GM18867 (cell line): ENCODE results near the gene TNFRSF21.
"Not testable (repeated sequence)": the region's sequence is repeated elsewhere in the genome, so short reads cannot be mapped to it uniquely, and the experiment has no call there.

ENCODE experiments used
- ATAC-seq: cut with Tn5 transposase; IDR thresholded peaks from one replicate; pipeline ENCODE4 v1.9.1; 2021; ENCODE audit warnings: mild to moderate bottlenecking, moderate library complexity; ENCODE audit not compliant: unreplicated experiment

The TNFRSF21 gene

GRCh38 chr6:47323887-47324286, 14.2 kb upstream of the TNFRSF21 start:
- ATAC-seq: no peak

GRCh38 chr6:47323321-47323720, 13.6 kb upstream of the TNFRSF21 start:
- no peak for ATAC-seq

- ATAC-seq: no peak
Measured at GRCh38 chr6:47321577-47321976, 11.9 kb upstream of the TNFRSF21 start.

GRCh38 chr6:47319867-47320266, 10.2 kb upstream of the TNFRSF21 start:
- ATAC-seq: no peak

- ATAC-seq: no peak
Measured at GRCh38 chr6:47319382-47319781, 9.7 kb upstream of the TNFRSF21 start.

GRCh38 chr6:47318236-47318989, 8.7 kb upstream of the TNFRSF21 start:
- ATAC-seq: no peak

DNA sequence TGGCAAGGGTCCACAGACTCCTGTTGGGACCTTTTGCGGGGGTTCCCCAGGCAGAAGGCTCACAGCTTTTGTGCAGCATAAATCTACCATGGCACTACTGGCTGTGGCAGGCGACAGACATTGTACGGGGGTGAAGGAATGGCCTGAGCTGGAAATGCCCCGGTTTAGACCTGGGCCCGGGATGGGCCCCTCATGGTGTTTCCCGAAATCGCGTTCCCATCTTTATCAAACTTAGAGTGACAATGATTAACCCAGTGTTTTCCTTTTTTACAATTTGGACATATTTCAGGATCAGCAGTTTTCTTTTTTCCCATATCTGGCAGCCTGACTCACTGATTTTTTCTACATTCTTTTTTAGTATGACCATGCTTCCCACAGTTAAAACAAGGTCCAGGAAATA, 5.5 kb upstream of the TNFRSF21 start:
- not testable (repeated sequence) for ATAC-seq

DNA sequence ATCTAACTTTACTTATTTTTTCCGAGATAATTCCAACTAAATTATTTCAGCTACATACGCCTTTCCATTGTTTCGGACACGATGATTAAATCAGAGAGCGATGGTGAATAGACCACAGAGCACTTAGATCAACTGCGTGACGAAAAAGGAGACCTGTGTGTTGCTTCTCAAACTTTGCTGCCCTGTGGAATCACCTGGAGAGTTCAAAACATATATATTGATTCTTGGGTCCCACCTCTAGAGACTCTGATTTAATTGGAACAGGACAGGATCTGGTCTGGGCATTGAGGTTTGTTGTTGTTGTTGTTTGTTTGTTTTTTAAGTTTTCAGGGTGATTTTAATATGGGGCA, 401 bp upstream of the TNFRSF21 start:
- ATAC-seq: no peak

DNA sequence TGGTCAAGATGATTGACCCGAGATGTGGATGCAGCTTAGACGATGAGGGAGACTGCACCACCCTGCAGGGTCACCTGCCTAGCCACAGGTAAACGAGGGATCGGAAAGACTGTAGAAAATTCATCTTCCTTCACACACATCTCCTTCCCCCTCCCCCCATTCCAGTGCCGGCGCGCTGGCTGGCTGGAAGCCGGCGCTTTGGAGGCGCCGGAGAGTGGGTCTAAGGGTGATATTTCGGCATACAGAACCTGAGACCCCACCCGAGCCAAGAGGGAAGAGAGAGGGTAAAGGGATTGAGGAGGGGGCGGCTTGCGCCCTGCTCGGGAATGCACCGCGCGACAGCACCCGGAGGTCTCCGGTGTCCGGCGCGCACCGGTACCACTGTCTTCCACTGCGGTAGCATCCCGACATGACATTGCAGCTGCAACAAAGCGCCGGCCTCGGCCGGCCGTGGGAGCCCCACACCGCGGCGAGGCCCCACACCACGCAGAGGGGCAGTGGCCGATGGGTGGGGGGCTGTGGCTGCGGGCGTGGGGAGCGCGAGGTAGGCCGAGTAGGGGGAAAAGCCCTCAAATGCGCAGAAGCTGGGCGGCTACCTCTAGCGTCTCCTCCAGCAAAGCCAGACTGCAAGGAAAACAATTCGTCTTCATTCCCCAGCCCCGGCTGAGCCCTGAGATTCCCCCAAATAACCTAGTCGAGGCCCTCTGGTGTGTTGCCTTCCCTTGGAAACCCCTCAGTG, 984 bp downstream of the TNFRSF21 start:
- no peak for ATAC-seq

DNA sequence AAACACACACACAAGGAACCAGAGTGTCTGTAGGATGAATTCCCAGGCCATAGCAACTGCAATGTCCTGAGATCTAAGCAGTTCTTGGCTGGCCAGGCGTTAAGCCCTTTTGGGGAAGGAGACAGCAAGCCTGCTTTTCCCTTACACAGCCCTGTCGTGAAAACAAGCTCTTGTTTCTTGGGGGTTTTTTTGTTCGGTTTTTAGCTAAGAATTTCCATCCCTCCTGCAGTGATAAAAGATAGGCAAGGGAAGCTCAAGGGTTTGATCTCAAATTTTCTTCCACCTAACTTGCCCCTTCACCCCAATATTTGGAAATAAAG, 1.5 kb downstream of the TNFRSF21 start:
- no peak for ATAC-seq

- ATAC-seq: no peak
Measured at GRCh38 chr6:47307362-47308197, 2.1 kb downstream of the TNFRSF21 start.

DNA sequence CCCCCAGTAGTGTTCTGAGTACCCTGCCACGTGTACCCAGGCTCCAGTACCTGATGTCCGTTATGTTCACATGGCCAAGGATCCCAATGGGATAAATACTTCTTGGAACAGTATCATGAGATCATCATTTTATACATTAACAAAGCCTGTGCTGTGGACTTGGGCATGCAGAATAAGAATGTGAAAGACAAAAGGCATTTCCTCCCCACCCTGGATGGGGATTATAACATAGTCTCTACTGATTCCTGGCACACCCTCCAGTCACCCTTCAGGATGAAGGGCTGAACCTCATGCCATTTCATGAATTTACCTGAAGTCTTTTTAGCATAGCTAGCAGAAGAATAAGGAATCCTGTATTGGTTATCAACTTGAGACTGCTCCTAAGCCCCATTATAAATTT, 2.8 kb downstream of the TNFRSF21 start:
- ATAC-seq: no peak

- ATAC-seq: no peak
Measured at GRCh38 chr6:47303861-47304260, 5.8 kb downstream of the TNFRSF21 start.

DNA sequence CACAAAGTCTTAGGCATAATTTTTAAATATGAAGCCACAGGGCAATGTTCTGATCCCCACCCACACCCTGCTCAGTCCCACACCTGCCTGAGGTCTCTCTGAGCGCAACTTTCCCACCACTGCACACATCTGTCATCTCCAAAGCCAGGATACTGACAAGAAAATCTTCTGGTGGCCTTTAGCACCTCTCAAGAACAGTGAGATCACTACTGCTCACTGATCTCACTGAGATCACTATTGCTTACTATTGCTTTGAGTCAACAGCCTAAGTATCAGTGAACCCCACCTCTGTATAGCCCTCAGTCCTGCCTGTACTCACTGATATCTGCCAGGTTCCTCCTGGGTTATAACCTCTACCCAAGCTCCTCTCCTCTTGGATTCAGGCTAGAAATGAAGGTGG, 6.4 kb downstream of the TNFRSF21 start:
- peak; percentile 57 for ATAC-seq

DNA sequence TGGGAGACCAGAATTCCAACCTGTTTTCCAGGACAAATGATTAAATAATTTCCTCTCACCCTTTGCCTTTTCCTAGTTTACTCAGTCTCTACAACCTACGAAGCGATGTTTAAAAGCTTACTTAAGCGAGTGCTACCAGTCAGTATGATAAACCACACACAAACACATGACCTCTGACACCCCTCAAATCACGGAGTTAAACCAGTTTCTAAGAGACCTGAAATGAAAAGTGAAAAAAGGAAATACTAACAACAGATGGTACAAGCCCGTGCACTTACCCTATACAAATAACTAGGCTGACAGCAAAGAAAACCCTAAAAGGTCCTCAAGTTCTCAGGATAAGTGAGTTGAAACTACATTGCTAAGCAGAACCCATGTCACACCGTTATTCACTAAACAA, 7.7 kb downstream of the TNFRSF21 start:
- peak; percentile 90 for ATAC-seq

DNA sequence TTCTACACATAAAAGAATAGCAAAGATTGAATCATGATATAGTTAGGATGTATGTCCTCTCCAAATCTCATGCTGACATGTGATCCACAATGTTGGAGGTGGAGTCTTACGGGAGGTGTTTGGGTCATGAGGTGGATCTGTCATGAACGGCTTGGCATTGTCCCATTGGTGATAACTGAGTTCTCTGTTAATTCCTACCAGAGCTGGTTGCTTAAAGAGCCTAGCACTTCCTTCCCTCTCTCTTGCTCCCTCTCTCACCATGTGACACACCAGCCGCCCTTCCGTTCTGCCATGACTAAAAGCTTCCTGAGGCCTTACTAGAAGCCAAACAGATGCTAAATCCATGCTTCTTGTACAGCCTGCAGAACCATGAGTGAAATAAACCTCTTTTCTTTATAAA, 8.3 kb downstream of the TNFRSF21 start:
- no peak for ATAC-seq

- ATAC-seq: no peak
Measured at GRCh38 chr6:47300417-47300816, 9.3 kb downstream of the TNFRSF21 start.

DNA sequence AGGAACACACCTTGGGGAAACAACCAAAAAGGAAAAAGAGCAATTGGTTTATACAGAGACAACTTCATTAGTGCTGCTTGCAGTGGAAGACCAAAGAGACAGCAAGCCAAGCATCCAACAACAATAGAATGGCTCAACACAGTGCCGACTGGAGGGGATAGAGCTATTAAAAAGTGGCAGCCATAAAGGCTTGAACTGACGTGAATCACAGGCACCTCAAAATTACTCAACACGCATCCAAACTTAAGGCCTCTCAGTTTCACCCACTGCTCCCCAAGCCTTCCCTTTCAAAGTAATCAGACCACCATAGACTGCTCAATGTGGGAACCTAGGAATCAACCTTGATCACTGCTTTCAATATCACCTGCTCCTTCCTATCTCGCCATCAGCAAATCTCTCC, 9.7 kb downstream of the TNFRSF21 start:
- no peak for ATAC-seq

DNA sequence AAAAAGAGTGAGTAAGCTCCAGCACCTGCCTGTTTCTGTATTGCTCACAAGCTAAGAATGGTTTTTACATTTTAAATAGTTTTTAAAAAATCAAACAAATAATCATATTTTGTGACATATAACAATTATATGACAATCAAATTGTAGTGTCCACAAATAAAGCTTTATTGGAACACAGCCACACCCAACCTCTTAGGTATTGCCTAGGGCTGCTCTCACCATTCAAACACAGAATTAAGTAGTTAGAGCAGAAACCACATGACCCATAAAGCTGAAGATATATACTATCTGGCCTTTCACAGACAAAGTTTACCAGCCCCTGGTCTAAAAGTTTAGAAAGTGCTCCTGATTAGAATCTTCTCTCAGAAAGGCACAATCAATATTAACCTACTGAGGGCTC, 11.2 kb downstream of the TNFRSF21 start:
- ATAC-seq: no peak

DNA sequence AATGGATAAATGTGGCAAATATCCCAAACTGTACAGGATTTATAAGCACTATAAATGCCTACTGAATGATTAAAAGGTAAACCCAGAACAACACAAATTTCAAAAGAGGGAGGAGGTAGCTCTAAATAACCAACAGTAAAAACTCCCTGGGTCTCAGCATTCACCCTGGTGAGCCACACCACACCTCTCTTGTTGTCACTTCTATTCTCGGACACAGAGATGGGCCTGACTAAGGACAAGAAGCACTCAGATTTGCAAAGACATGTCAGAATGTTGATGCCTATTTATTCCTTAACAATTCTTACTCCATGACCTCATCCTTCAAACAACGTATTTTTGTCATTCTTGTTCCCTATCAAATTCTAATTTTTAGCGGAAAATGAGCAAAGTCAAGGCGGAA, 14.7 kb downstream of the TNFRSF21 start:
- no peak for ATAC-seq

DNA sequence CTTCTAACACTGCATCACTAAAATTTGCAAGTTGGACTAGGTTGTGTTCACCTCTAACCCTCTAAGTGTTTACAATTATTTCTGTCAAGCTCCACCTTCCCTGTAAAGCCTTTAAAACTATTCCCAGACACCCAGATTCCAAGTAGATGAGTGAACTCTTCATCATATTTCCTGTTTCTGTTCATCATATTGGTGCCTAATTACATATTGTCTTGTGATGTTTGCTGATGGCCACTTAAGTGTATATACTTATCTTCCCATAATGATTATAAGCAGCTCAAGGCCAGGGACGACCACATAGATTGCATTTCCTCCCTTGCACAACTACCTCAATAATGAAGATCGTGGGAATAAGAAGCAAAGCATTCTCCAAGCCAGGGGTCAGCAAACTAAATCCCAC, 16.8 kb downstream of the TNFRSF21 start:
- no peak for ATAC-seq

DNA sequence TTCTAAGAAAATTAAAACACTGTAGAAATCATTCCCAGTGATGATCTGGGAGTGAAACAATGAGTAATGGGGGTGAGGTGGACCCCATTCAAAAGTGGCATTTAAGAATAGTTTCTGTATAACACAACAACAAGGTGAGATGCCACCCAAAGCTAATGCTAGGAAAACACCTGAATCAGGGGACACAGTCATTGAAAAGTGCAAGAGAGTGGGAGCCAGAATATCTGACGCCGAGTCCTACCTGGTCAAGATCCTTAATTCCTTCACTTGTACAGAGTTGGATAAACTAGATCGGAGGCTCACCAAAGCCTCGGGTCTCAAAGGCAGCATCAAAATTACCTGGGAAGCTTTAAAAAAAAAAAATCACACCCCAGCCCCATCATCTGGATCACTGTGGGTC, 17.7 kb downstream of the TNFRSF21 start:
- no peak for ATAC-seq
